OCI-LY7 (cell line): Measurements from ENCODE around the gene BHLHA9.

Source experiments
- CTCF ChIP-seq: fragments of 200-600 bp; sonication (generic); conservative IDR thresholded peaks from 2 replicates; pipeline ENCODE4 v1.5.1; 2014; ENCODE audit warnings: mild to moderate bottlenecking, antibody characterized with exemption, low read length, moderate library complexity, mixed read lengths
- EZH2phosphoT487 ChIP-seq: fragments of 200-600 bp; sonication (generic); IDR thresholded peaks from 2 replicates; pipeline ENCODE4 v1.6.1; 2018; ENCODE audit warnings: low read depth, borderline replicate concordance, mild to moderate bottlenecking, mixed run types, antibody characterized with exemption, low read length, moderate library complexity, mixed read lengths

GRCh38 chr17:1273492-1274244, 3.4 kb downstream of the BHLHA9 start:
- no peak for TF ChIP-seq CTCF
- TF ChIP-seq EZH2phosphoT487: no peak
